AG04449 (cell line): ENCODE results near the gene PRTFDC1.

Source experiments
- CTCF ChIA-PET: fragments of 350-600 bp; formaldehyde crosslinking; extraction: SDS; loops from one replicate; lab custom pipeline; 2021; ENCODE audit warnings: antibody characterized with exemption; lab: Yijun Ruan, JAX
- POLR2A ChIA-PET: fragments of 400-600, 350-600 bp; formaldehyde crosslinking; extraction: SDS; loops from one replicate; lab custom pipeline; 2020; ENCODE audit warnings: antibody characterized with exemption, inconsistent platforms; lab: Yijun Ruan, JAX
- DNase-seq: peaks from one replicate; pipeline ENCODE4 v3.0.0-alpha.2; 2010; ENCODE audit warnings: low read depth, low spot score
- H3K4me3 ChIP-seq: 2 replicates; pipeline ENCODE4 v1.5.1; 2011; ENCODE audit warnings: low read depth, mild to moderate bottlenecking, control low read depth, low read length
- TF ChIP-seq, protein P1 (sequence below): IDR thresholded peaks from one replicate; pipeline ENCODE4 v1.5.1; 2011; ENCODE audit warnings: mild to moderate bottlenecking, moderate library complexity, low read length, control low read depth, inconsistent platforms; ENCODE audit not compliant: insufficient read depth; ENCODE audit errors: missing control alignments

PRTFDC1 gene

DNA sequence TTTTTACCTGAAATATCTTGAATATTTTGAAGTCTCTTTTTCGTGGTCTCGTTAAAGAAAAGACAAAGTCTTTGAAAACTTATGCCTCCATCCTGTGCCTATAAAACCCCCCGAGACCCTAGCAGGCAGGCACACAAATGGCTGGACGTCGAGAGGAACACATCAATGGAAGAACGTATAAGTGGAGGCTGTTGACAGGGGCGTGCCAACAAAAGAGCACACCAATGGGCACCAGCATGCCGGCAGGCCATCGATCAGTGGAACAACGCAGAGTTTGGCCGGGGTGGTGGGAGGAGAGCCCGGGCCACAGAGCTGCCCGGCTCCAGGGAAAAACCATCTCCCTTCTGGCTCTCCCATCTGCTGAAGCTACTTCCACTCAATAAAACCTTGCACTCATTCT is 38.9 kb upstream of the PRTFDC1 start:
- H3K4me3 ChIP-seq: no peak overlapping the region
- DNase-seq: no peak
- TF ChIP-seq, protein P1, sequence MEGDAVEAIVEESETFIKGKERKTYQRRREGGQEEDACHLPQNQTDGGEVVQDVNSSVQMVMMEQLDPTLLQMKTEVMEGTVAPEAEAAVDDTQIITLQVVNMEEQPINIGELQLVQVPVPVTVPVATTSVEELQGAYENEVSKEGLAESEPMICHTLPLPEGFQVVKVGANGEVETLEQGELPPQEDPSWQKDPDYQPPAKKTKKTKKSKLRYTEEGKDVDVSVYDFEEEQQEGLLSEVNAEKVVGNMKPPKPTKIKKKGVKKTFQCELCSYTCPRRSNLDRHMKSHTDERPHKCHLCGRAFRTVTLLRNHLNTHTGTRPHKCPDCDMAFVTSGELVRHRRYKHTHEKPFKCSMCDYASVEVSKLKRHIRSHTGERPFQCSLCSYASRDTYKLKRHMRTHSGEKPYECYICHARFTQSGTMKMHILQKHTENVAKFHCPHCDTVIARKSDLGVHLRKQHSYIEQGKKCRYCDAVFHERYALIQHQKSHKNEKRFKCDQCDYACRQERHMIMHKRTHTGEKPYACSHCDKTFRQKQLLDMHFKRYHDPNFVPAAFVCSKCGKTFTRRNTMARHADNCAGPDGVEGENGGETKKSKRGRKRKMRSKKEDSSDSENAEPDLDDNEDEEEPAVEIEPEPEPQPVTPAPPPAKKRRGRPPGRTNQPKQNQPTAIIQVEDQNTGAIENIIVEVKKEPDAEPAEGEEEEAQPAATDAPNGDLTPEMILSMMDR: no peak
- ChIA-PET CTCF (interaction anchor here (2.9 kb wide), 1 partner anchor 349 kb away, joined by 28 read pairs; no protein-coding TSS in a partner anchor), POLR2A (no interaction called here)

- no peak overlapping the region for H3K4me3 ChIP-seq
- TF ChIP-seq, protein P1: no peak
- CTCF ChIA-PET: interaction anchor here (1.0 to 2.9 kb wide), 15 partner anchors 8 to 387 kb away, joined by 3 to 28 read pairs (median 3); no protein-coding TSS in a partner anchor
- POLR2A ChIA-PET: no interaction called here
- no peak for DNase-seq
Observed at GRCh38 chr10:24989867-24990266, 37.5 kb upstream of the PRTFDC1 start.

- H3K4me3 ChIP-seq: no peak overlapping the region
- TF ChIP-seq, protein P1: no peak
- ChIA-PET CTCF (interaction anchor here (0.9 to 2.9 kb wide), 7 partner anchors 12 to 372 kb away, joined by 3 to 28 read pairs (median 3); no protein-coding TSS in a partner anchor), POLR2A (no interaction called here)
- DNase-seq: no peak
Observed at GRCh38 chr10:24988831-24989640, 36.6 kb upstream of the PRTFDC1 start.

DNA sequence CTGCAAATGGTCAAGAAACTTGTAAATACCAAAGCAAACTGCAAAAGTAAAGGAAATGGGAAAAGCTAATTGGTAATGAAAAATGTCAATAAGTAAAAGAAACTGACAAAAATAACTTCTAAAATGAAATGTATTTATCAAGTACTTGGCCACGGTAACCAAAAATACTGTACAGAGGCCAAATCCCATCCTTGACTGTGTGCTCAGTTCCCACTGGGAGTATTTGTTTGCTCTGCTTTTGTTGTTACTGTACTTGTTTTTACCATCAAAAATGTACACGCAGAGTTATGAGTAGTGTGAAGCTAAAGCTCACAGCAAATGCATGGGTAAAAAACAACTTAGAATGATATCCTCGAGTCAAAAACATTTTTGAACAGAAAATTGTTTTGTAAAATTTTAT is 32.5 kb upstream of the PRTFDC1 start:
- TF ChIP-seq, protein P1: no peak
- CTCF ChIA-PET: interaction anchor here (1.6 to 2.3 kb wide), 2 partner anchors 367 to 372 kb away, joined by 3 to 7 read pairs; no protein-coding TSS in a partner anchor
- no peak overlapping the region for H3K4me3 ChIP-seq
- POLR2A ChIA-PET: no interaction called here
- DNase-seq: no peak

- DNase-seq: no peak
- CTCF ChIA-PET: interaction anchor here (0.8 to 1.3 kb wide), 2 partner anchors 11 to 366 kb away, joined by 3 read pairs; no protein-coding TSS in a partner anchor
- H3K4me3 ChIP-seq: no peak overlapping the region
- TF ChIP-seq, protein P1: no peak
- POLR2A ChIA-PET: interaction anchor here (0.7 kb wide), 1 partner anchor 302 kb away, joined by 3 read pairs; no protein-coding TSS in a partner anchor
Observed at GRCh38 chr10:24983946-24984345, 31.5 kb upstream of the PRTFDC1 start.

DNA sequence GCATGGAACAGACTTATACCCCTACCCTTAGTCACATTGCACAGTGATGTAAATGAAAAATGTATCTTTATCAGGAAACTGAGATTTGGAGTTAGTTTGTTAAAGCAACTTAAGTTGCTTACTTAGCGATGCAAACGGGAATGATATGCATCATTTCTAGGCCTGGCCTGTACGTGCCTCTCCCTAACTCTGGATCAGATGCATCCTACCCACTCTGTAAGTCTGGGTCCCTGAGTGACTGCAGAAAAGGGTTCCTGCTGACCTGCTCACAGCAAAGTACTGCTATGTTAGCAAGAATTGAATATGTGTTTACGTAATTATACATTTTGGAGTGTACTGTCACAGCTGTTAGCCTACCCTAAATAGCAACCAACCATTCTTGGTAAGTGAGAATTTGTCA is 30.7 kb upstream of the PRTFDC1 start:
- TF ChIP-seq, protein P1: no peak
- CTCF ChIA-PET: interaction anchor here (0.8 to 1.3 kb wide), 2 partner anchors 11 to 366 kb away, joined by 3 read pairs; no protein-coding TSS in a partner anchor
- no peak for DNase-seq
- POLR2A ChIA-PET: no interaction called here
- H3K4me3 ChIP-seq: no peak overlapping the region
